ENCODE data around the gene DPEP1. TPM values are rescaled to one million over a fixed set of nuclear protein-coding genes. Genes with fewer than 3 reads are reported as not detected.

DPEP1 gene
- total RNA-seq, 1 donor from 2014 or later = 36.3 TPM

DNA sequence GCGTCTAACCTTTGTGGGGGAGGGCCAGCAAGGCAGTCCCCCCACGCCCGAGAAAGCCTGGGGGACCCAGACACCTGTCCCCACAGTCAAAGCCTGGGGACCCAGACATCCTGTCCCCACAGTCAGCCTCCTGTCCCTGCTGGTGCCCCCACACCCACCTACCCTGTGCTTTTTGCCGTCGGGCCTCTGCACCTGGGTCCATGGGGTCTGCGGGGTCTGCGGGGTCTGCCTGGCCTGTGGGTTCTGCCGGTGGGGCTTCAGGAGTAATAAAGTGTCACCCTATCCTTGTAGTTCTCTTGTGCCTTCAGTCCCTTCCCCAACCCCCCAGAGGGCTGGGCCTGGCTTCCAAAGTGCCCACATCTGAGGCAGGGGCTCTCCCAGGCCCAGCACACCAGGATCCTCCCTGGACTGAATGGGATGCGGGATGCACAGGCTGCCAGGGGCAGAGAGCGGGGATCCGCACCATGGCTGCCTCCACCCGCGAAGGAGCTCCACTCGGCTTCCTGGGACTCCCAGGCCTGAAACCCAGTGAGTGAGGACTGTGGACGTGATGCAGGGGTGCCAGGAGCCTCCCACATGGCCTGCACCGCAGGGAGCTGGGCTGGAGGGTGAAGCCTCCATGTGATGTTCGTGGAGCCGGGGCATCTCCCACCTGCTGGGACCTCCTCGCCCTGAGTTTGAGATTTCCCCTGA is 16.3 kb upstream of the DPEP1 start:
- Mint-ChIP-seq H3K36me3 (ENCODE audit: insufficient read depth) (no peaks in the 10 kb centered on the region), H3K4me3 (ENCODE audit: low read depth) (no peak overlapping the region), H3K27ac (no peak overlapping the region), H3K4me1 (ENCODE audit: low read depth) (no peaks in the 10 kb centered on the region), H3K27me3 (no peaks in the 10 kb centered on the region), H3K9me3 (ENCODE audit: low read depth) (no peaks in the 10 kb centered on the region)
- DNase-seq (ENCODE audit: low spot score, unreplicated experiment) = no peak
- no peak for TF ChIP-seq CTCF (IDR thresholded peaks at IDR 0.05; ENCODE audit: unreplicated experiment)

- Mint-ChIP-seq H3K9me3 (ENCODE audit: low read depth) (no peaks in the 10 kb centered on the region), H3K4me1 (ENCODE audit: low read depth) (peaks cover 2% of the 10 kb centered on the region), H3K4me3 (ENCODE audit: low read depth) (no peak overlapping the region), H3K27ac (no peak overlapping the region), H3K27me3 (peaks cover 4% of the 10 kb centered on the region), H3K36me3 (ENCODE audit: insufficient read depth) (no peaks in the 10 kb centered on the region)
- no peak for DNase-seq (ENCODE audit: low spot score, unreplicated experiment)
- no peak for TF ChIP-seq CTCF (IDR thresholded peaks at IDR 0.05; ENCODE audit: unreplicated experiment)
Measured at GRCh38 chr16:89598199-89598598, 15.2 kb upstream of the DPEP1 start.

DNA sequence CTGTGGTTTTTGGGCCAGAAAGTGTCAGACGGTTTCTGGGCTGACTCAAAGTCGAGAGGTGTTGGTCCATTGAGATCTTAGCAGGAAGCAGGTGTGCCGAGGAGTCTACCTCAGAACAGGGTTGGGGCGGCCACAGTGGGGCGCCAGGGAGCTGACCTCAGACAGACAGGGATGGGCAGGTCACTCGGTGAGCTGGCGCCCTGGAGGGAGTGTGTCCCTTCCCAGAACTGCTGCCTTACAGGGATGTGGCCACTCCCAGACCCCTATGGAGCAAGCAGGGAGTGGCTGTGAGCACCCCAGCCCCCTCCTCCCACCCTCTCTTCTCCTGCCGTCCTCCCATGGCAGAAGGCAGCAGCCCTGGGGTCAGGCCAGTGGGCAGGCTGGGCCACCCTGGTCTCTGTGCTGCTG is 14.0 kb upstream of the DPEP1 start:
- peak; percentile 48 for TF ChIP-seq CTCF (IDR thresholded peaks at IDR 0.05; ENCODE audit: unreplicated experiment)
- H3K9me3 Mint-ChIP-seq (ENCODE audit: low read depth) = no peaks in the 10 kb centered on the region
- H3K36me3 Mint-ChIP-seq (ENCODE audit: insufficient read depth) = no peaks in the 10 kb centered on the region
- peaks cover 4% of the 10 kb centered on the region for H3K27me3 Mint-ChIP-seq
- peaks cover 2% of the 10 kb centered on the region for H3K4me1 Mint-ChIP-seq (ENCODE audit: low read depth)
- no peak overlapping the region for H3K4me3 Mint-ChIP-seq (ENCODE audit: low read depth)
- DNase-seq (ENCODE audit: low spot score, unreplicated experiment) = no peak
- H3K27ac Mint-ChIP-seq = no peak overlapping the region

DNA sequence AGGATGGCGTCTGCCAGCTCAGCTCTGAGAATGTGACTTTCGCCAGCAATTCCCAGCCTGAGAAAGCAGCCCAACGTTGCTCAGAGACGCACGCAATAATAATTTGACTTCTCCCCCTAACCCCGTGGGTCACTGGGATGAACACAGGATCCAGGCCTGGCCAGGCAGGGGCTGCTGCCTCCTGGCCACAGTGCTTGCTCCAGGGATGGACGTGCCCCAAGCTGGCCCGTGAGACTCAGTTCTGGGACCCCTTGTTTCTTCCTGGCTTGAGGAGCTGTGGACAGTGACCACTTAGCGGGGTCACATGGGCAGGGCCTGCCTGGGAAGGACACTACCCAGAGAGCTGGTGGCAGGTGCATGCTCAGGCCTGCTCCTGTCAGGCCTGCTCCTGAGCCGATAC is 13.5 kb upstream of the DPEP1 start:
- Mint-ChIP-seq H3K4me1 (ENCODE audit: low read depth) (peaks cover 2% of the 10 kb centered on the region), H3K27me3 (peaks cover 4% of the 10 kb centered on the region), H3K9me3 (ENCODE audit: low read depth) (no peaks in the 10 kb centered on the region), H3K4me3 (ENCODE audit: low read depth) (no peak overlapping the region), H3K27ac (no peak overlapping the region), H3K36me3 (ENCODE audit: insufficient read depth) (no peaks in the 10 kb centered on the region)
- DNase-seq (ENCODE audit: low spot score, unreplicated experiment) = no peak
- TF ChIP-seq CTCF (IDR thresholded peaks at IDR 0.05; ENCODE audit: unreplicated experiment) = no peak

DNA sequence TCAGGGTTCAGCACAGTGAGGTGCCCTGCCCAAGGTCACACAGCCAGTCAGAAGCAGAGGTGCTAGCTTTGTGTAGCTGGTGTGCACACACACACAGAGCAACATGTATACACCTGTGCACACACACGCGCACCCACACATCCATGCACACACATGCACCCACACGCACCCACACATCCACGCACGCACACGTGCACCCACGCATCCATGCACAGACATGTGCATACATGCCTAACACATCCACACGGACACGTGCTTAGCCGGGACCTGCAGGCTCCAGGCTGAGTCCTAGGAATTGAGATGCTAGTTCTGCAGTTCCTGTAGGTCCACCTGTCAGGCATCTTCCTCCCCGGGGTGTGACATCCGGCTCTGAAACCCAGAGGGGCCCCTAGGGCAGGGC is 13.0 kb upstream of the DPEP1 start:
- H3K27me3 Mint-ChIP-seq = peaks cover 4% of the 10 kb centered on the region
- no peak for DNase-seq (ENCODE audit: low spot score, unreplicated experiment)
- no peak for TF ChIP-seq CTCF (IDR thresholded peaks at IDR 0.05; ENCODE audit: unreplicated experiment)
- no peak overlapping the region for H3K27ac Mint-ChIP-seq
- H3K4me3 Mint-ChIP-seq (ENCODE audit: low read depth) = no peak overlapping the region
- no peaks in the 10 kb centered on the region for H3K36me3 Mint-ChIP-seq (ENCODE audit: insufficient read depth)
- H3K4me1 Mint-ChIP-seq (ENCODE audit: low read depth) = peaks cover 2% of the 10 kb centered on the region
- H3K9me3 Mint-ChIP-seq (ENCODE audit: low read depth) = no peaks in the 10 kb centered on the region

Data from progenitor cell of endocrine pancreas (in vitro differentiated cells).